DLD1 (cell line): ENCODE results near the gene PRKCB.
"Not testable (repeated sequence)": the region's sequence is repeated elsewhere in the genome, so short reads cannot be mapped to it uniquely, and the experiment has no call there.

Experiments used
- in situ Hi-C: cut with HindIII; loops from 2 replicates; pipeline ENCODE4 v1.10.0; 2017; ENCODE audit warnings: low sequenced_read_pairs

The PRKCB gene

DNA sequence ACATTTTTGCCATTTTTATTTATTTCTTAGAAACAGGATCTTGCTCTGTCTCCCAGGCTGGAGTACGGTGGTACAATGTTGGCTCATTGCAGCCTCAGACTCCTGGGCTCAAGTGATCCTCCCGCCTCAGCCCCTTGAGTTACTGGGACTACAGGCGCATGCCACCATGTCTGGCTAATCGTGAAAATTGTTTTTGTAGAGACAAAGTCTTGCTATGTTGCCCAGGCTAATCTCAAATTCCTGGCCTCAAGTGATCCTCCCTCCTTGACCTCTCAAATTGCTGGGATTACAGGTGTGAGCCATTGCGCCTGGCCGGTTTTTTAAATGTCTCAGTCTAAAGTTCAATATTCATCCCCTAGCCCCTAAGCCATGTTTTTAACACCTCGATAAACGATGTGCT is 237.5 kb downstream of the PRKCB start:
- in situ Hi-C loops, result no loop called here

DNA sequence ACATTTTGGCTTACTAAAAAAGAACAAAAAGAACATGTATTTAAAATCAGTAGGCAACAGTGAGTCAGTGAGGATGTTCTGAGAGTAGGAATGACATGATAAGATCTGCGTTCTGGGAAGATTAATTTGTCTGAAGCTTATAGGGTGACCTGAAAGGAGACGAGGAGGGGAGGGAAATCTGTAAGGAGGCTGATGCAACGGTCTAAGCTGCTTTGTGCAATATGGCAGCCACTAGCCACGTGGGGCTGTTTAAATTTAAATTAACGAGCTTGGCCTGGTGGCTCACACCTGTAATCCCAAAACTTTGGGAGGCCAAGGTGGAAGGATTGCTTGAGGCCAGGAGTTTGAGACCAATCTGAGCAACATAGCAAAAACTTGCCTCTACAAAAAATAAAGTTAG is 238.8 kb downstream of the PRKCB start:
- in situ Hi-C loops, result no loop called here

DNA sequence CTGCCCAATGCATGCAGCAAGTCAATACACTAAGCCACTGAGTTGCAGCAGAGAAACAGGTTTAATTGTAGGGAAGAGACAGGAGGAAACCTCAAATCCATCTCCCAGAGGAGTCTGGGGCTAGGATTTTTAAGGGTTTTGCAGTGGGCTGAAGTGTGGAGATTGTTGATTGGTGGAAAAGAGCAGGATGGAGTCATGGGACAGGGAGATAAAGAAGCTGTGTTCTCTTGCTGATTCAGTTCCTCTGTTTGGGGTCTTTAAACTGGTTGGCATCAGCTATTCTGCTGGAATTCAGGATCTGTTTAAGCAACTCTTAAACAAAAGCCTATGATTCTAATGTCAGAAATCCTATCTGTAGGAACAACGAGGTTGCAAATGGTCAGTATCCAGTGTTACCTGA is 239.5 kb downstream of the PRKCB start:
- in situ Hi-C loops, result no loop called here

DNA sequence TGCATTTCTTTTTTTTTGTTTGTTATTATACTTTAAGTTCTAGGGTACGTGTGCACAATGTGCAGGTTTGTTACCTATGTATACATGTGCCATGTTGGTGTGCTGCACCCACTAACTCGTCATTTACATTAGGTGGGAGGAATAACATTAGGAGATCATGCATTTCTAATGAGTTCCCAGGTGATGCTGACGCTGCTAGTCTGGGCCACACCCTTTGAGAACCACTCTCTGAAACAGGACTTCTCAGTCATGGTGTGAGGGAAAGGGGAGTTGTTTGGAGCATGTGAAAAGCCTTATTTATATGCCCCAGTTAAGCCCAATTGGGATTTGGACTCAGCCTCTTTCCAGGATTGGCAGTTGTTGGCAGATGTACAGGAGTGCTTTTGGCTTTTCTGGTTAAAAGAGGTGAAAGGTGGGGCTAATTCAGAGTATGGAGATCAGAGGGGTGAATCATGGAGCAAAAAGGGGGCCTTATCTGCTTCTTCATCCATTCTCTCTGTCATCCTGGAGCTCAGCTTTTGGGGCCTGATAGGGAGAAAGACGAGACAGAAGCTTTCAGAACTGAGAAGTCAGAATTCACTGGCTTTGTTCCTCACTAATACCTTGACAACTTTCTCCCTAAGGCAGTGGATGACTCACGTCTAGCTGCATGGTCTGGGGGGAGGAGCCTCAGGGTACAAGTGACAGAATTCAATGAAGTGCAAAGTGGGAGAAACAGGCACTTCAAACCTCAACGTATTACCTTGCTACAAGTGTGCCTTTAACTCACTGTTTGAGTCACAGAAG is 240.3 kb downstream of the PRKCB start:
- in situ Hi-C loops, result no loop called here

DNA sequence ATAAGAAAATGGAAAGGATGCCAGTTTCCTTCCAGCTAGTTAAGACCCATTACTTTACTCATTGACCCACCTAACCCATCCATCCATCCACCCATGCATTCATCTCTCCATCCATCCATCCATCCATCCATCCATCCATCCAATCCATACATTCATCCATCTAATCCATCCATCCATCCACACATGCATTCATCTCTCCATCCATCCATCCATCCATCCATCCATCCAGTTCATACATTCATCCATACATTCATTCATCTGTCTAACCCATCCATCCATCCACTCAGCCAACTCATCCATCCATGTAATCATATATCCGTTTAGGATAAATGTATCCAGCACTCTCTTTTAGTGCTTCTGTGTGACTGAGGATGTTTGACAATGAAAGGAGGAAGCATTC is 241.5 kb downstream of the PRKCB start:
- in situ Hi-C loops, result no loop called here

DNA sequence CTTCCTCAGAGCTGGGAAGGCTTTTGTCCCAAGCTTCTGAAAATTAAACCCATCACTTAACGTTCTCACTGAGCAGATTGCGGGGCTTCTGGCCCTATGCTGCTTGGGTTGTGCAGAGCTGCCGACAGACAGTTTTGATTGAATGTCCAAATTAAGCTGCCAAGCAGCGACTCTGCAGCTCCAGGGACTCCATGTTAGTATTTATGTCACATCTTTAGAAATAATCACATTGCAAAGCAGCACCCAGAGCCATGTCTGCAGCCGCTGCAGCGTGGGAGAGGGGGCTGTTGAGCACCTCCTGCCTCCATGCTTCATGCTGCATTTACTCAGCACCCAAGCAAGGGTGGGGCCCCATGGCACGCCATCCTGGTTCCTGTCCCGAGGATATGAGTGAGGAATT is 242.2 kb downstream of the PRKCB start:
- in situ Hi-C loops, result no loop called here

DNA sequence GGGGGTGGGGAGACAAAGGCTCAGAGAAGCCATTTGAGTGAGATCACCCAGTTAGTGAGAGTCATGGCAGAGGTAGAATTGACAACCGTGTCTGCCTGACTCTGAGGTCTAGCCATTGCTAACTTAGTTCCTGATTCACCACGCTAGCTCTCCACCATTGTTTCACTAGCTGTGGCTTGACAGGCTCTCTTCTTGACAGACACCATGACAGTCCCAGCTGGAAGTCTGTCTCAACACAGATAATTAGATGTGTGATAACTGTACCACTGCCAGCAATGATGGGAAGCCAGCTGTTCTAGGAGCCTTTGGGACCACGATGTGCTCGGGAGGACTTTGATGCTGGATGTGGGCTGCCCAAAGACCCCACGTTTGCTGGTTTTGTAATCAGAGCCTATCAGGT is 249.9 kb downstream of the PRKCB start:
- in situ Hi-C loops, result no loop called here

DNA sequence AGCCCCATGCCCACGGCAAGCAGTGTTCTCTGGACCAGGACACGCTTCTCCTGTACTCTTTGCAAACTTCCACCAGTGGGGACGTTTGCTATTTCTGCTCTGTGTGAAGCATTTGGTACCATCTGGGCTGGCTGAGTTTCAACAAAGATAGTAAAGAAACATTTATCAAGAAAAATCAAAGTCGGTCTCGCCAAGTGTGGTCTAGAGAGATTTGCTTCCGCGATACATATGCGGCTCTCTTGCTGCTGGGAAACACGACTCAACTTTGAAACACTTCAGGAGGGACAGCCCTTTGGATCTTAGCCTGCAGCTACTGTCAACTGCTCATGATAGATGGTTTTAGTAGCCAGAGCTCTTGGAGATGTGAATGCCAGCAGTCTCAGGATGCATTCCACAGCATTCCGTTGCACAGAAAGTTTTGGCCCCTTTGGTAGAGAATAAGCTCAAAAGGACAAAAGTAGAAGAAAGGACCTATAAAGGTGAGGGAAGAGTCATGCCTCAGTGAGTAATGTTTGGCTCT is 252.2 kb downstream of the PRKCB start:
- in situ Hi-C loops, result no loop called here

DNA sequence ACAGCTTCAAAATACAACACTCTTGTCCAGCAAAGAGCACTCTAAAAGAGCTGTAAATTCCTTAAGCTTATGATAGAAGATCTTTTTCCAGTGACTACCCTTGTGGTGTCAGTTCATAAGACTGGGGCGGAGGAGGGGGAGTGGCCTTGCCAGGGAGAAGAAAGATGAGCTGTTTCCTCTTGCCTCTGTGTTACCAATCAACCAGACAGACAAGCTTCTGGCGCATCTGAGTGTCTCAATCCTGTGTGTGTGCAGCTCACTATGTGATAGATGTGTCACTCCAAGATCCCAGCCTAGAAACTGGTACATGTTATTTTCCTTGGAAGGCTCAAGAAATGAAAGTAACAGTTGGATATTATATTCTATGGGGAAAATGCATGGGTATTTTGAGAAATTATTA is 253.0 kb downstream of the PRKCB start:
- in situ Hi-C loops, result no loop called here

DNA sequence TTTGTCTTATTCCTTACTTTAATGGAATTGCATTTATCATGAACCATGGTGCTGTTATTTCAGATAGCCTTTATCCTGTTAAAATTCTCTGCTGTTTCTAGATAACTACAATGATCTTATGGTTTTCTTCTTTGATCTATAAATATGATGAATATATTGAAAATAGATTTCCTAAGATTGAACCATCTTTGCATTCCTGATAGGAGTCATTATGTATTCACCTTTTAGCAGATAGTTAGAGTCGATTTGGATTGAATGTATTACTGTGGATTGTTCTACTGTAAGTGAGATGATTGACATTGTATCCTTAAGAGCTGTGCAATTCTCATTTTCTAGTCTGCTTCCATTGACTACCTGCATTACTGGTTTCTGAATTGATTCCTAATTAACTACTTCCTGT is 255.3 kb downstream of the PRKCB start:
- in situ Hi-C loops, result no loop called here

DNA sequence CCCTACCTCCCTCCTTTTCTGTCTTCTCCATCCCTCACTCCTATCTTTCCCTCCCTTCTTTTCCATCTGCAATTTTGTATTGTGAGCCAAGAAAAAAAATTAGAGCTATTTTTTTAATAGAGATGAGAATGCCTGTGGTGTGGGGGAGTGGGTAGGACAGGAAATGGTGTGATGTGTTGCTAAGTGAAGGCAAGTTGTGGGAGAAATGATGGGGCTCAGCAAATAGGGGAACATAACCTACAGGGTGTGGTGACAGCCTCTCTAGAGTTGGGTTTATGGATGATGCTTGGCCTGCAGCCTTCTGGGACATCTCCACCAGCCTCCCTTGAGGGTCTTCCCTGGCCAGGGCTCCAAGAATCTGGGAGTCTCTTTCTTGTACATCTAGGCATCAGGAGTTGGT is 257.3 kb downstream of the PRKCB start:
- in situ Hi-C loops, result no loop called here

DNA sequence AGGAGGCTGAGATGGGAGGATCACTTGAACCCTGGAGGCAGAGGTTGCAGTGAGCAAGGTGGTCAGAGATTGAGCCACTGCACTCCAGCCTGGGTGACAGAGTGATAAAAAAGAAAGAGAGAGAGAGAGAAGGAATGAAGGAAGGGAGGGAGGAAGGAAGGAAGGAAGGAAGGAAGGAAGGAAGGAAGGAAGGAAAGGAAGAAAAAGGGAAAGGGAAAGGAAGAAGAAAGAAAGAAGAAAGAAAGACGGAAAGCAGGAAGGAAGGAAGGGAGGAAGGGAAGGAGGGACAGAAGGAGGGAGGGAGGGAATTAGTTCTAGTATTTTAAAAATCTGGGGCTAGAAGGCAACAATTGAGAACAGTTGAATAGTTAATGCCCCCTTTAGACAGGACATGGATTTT is 258.9 kb downstream of the PRKCB start:
- in situ Hi-C loops, result no loop called here

DNA sequence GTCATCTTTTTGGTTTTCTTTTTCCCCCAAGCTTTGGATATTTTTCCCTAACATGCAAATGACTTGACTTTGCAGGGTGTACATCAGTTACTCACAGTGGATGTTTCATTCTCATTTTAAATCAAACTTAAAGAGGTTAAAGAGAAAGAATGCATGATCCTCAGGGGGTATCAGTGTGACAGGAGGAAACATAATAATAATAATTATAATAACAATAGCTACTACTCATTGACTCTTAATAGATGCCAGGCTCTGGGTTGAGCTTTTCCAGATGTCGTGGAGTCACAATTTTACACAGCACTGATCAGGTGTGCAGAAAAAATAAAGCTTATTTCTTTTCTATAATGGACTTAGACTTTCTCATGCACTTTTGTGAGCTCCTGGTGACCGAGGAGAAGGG is 263.1 kb downstream of the PRKCB start:
- in situ Hi-C loops, result no loop called here

DNA sequence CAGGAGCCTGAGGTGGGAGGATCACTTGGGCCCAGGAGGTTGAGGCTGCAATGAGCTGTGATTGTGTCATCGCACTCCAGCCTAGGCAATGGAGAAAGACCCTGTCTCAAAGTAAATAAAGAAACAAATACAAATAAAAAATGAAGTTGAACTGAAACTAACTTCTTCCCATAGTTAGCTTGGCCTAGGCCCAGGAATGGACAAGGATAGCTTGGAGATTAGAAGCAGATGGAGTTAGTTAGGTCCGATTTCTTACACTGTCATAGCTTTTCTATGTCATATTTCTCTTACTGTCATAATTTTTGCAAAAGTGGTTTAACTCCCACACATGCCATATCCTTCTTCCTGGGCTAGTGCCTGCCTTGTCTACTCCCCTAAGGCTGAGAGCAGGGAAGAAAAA is 265.6 kb downstream of the PRKCB start:
- in situ Hi-C loops, result no loop called here

DNA sequence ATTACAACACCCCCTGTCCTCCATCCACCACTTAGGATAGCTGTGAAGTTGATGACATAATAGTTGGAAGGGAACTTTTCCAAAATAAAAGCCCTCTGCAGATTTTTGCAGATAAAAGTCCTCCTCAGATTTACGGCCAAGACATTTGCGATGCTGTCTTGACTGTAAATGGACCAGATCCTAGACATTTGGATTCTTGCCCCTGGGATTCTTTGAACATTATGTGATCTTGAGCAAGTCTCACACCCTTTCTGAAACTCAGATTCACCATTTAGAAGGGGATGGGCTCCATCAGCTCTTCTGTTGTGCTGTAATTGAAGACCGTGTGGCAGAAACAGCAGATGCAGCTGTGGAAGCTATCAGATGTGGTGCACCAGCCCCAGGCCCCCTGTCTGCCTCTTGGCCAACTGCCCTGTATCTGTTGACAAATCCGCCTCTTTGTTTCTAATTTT is 266.5 kb downstream of the PRKCB start:
- in situ Hi-C loops, result no loop called here

DNA sequence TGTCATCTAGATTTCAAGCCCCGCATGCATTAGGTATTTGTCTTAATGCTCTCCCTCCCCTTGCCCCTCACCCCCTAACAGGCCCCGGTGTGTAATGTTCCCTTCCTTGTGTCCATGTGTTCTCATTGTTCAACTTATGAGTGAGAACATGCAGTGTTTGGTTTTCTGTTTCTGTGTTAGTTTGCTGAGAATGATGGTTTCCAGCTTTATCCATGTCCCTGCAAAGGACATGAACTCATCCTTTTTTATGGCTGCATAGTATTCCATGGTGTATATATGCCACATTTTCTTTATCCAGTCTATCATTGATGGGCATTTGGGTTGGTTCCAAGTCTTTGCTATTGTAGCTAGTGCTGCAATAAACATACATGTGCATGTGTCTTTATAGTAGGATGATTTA is 269.7 kb downstream of the PRKCB start:
- in situ Hi-C loops, result not testable (repeated sequence)

DNA sequence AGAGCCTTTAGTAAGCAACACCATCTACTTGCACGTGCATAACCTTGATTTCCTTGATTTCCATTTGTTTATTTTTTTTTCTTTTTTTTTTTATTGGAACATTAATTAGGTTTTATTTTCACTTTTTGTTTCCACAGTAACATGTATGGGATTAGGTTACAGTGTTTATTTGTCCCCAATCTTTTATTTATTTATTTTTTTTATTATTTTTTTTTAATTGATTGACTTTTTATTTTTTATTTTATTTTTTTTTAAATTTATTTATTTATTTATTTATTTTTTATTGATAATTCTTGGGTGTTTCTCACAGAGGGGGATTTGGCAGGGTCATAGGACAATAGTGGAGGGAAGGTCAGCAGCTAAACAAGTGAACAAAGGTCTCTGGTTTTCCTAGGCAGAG is 272.3 kb downstream of the PRKCB start:
- in situ Hi-C loops, result not testable (repeated sequence)

DNA sequence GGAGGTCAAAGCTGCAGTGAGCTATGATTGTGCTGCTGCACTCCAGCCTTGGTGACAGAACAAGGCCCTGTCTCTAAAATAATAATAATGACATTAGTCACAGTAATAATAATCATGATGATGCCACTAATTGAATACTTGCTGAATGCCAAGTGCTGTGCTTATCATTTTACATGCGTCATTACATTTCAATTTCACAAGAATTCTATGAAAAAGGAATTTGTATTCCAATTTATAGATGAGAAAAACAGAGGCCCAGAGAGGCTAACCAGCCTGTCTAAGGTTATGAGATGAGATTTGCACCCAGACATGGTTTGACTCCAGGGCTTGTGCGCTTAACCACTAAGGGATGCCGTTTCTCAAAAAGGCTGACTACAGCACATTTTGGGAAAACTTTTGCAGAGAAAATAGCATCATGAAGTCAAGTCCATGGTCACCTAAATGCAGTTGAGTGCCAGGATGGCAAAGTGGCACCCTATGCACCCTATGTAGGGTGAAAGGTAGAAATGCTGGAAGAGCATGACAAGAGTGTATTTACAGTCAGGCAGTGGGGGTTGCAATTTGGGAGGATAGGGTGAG is 276.0 kb downstream of the PRKCB start:
- in situ Hi-C loops, result no loop called here

DNA sequence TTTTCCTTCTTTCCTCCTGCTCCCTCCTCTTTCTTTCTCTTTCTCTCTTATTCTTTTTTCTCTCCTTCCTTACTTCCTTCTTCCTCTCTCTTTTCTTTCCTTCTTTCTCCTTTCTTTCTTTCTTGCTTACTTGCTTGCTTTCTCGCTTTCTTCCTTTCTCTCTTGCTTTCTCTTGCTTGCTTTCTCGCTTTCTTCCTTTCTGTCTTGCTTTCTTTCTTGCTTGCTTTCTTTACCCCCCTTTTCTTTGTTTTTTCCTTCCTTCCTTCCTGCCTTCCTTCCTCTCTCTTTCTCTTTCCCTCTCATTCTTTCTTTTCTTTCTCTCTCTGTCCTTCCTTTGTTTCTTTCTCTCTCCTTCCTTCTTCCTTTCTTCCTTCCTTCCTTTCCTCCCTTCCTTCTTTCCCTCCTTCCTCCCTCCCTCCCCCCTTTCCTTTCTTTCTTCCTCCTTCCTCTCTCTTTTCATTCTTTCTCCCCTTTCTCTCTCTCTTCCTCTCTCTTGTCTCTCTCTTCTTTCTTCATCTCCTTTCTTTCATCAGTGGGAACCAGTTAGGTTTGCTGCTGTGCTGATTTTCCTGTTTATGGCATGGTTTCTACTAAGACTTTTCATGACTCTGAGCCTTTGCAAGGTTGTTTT is 277.4 kb downstream of the PRKCB start:
- in situ Hi-C loops, result no loop called here

DNA sequence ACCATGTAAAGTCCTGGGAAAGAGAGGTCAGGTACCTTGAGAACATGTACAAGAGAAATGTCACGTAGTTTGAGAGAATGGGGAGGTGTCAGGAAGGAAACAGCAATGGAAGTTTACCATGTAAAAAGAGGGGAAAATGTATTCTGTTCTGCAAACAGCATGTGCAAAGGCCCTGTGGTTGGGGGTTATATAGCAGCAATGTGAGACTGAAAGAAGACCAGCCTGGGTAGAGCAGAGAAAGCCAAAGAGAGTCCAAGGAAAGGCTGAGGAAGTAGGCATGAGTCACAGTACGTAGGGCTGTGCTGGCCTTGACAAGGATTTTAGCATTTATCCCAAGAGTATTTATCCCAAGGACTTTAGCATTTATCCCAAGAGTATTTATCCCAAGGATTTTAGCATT is 279.1 kb downstream of the PRKCB start:
- in situ Hi-C loops, result no loop called here

DNA sequence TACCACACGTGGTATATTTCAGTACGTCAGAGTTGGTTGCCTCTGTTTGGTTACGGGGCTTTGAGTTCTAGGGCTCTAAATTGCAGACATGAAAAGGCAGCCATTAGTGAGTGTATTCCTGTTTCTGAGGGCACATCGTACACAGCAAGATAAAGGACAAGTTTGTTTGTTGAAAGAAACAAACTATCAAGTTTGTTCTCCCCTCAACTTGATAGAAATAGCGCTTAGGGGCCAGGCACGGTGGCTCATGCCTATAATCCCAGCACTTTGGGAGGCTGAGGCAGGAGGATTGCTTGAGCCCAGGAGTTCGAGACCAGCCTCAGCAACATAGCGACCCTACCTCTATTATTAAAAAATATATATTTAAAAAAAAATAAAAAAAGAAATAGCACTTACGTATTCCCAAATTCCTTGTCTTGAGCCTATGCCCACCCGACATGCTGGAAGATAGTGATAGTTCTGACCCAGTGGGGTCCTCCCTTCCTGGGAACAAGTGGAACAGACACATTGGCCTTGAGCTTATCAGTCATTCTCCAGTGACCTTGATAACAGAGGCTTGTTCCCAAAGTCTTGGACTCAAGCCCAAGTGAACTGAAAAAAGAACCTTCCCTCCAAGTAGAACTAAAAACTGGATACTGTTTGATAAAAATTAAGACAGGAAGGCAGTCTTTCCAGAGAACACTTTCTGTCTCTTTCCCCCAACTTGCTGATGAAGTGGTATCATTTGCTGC is 280.4 kb downstream of the PRKCB start:
- in situ Hi-C loops, result no loop called here
